ENCODE results near the gene ZNF407.

DNA sequence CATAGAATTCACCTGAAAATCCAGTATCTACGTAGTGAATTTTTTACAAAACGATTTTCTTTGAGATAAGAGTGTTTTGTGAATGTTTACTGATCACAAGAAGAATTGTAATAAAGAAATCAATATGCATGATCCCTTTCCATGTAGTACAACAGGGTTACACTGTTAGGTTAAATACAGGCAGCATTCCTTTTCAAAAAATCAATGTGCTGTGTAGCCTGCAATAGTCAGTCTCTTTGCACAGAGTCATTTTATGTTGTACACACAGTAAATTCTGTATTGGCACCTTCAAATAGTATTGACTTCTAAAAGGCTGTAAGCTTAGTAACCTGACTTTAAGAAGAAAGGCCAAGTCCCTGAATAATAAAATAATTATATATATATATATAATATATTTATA, 63.3 kb downstream of the ZNF407 start:
- TF ChIP-seq, protein P1, sequence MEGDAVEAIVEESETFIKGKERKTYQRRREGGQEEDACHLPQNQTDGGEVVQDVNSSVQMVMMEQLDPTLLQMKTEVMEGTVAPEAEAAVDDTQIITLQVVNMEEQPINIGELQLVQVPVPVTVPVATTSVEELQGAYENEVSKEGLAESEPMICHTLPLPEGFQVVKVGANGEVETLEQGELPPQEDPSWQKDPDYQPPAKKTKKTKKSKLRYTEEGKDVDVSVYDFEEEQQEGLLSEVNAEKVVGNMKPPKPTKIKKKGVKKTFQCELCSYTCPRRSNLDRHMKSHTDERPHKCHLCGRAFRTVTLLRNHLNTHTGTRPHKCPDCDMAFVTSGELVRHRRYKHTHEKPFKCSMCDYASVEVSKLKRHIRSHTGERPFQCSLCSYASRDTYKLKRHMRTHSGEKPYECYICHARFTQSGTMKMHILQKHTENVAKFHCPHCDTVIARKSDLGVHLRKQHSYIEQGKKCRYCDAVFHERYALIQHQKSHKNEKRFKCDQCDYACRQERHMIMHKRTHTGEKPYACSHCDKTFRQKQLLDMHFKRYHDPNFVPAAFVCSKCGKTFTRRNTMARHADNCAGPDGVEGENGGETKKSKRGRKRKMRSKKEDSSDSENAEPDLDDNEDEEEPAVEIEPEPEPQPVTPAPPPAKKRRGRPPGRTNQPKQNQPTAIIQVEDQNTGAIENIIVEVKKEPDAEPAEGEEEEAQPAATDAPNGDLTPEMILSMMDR (IDR thresholded peaks at IDR 0.05) = no peak
- TF ChIP-seq POLR2A (IDR thresholded peaks at IDR 0.05) = no peak
